ENCODE results near the gene JPH2. TPM values are rescaled to one million over a fixed set of nuclear protein-coding genes. Genes with fewer than 3 reads are reported as not detected.
"Not testable (repeated sequence)": the region's sequence is repeated elsewhere in the genome, so short reads cannot be mapped to it uniquely, and the experiment has no call there.

Gene JPH2
- total RNA-seq: 181 TPM
- long read RNA-seq, full-length matches to known transcripts: 365 of 732 reads
- long read RNA-seq, partial matches to known transcripts: 342 of 732 reads
- long read RNA-seq, other reads (novel, unspliced or antisense): 25 of 732 reads

DNA sequence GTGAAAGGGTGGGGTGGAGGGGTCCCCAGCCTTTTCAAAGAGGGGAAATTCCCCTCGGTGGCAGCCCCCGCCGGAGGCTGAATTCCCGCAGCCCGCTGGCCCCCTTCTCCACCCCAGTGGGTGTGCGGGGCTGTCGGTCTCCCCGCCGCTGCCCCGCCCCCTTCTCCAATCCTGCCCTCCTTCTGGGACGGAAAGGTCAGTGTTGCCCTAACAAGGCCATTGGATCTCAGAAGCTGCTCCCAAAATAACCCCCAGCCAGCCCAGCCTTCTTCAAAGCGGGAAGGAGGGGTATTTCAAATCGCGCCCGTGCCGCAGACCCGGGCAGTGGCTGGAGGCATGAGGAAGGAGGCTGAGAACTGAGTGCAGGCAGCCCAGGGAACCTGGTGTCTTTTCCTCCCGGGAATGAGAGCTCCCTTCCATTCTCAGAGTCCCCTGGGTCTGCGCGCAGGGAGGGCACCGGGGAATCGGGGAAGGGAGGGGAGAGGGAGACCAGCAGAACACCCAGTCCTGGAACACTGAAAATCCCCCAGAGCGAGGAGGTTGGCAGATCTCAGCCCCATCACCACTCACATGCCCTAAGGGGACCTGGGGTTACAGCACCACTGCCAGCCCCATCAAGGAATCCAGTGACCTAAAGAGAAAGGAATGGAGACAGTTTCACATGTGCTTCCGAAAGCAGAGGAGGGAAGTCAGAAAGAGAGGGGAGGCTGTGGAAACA lies at the start of gene JPH2:
TSS of gene JPH2 (minus strand) at position 135 of the 718 bp plus-strand sequence. CDS start 483 bp downstream, outside the sequence.
- peak; percentile 76 for DNase-seq
- intact Hi-C loops (cut with DNase I): no loop called here
- peak; percentile 84 for ATAC-seq (ENCODE audit: poor library complexity)

DNA sequence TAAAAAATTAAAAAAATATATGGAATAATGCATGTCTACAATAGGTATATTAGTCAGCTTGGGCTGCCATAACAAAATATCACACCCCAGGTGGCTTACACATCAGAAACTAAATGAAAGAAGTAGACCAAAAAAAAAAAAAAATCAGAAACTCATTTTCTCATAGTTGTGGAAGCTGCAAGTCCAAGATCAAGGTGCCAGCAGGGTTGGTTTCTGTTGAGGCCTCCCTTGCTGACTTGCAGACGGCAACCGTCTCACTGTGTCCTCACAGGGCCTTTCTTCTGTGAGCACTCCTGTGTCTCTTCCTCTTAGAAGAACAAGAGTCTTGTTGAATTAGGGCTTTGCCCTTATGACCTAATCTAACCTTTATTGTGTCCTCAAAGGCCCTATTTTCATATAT lies 48.7 kb upstream of the JPH2 start:
- DNase-seq: no peak
- intact Hi-C loops (cut with DNase I): no loop called here
- no peak for ATAC-seq (ENCODE audit: poor library complexity)

DNA sequence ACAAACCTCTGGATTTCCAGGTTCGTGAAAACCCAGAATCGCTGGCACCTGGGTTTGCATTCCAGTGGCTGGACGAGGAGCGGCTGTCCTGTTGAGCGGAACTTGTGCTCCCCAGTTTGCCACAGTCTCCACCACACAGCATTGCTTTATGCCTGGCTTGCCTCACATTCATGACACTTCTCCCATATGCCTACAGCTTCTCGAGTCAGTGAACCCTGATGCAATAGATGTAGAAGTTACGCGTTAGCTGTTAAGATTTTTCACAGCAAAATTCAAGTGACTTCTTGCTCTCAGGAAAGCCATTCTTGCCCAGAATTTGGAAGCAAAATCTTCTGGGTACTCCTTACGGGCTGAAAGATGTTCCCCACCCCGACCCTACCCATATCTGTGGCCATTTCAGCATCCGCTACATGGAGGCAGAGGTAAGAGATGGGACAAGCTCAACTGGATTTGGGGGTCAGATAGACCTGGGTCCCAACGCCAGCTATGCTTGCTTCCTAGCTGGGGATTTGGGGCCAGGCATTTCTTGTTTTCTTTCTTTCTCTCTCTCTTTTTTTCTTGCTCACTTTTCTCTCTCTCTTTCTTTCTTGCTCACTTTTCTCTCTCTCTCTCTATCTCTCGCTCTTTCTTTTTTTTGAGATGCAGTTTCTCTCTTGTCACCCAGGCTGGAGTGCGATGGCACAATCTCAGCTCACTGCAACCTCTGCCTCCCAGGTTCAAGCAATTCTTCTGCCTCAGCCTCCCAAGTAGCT lies 47.8 kb upstream of the JPH2 start:
- DNase-seq (no peak), ATAC-seq (ENCODE audit: poor library complexity) (no peak)
- intact Hi-C loops (cut with DNase I): no loop called here

DNA sequence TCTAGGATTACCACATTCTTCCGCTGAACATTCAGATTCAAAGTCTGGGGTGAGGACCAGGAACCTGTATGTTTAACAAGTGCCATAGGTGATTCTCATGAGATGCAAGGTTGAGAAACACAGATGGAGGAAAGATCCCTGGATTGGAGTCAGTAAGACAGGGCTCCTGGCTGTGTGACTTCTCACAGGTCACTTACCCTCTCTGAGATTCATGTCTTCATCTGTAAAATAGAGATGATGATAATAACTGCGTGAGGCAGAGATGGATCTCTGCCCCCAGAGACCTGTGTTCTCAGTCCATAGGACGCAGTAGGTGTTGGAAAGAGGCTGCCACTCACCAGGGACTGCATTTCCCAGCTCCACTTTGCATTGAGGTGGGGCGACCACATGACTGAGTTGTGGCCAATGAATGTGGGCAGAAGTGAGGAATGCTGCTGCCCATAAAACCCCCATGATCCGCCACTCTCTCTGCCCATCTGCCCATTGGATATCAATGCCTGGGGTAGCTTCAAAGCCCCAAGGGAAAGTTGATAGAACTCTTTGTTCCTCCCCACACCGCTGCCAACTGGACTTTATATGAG lies 46.5 kb upstream of the JPH2 start:
- no peak for ATAC-seq (ENCODE audit: poor library complexity)
- intact Hi-C loops (cut with DNase I): no loop called here
- DNase-seq: no peak

DNA sequence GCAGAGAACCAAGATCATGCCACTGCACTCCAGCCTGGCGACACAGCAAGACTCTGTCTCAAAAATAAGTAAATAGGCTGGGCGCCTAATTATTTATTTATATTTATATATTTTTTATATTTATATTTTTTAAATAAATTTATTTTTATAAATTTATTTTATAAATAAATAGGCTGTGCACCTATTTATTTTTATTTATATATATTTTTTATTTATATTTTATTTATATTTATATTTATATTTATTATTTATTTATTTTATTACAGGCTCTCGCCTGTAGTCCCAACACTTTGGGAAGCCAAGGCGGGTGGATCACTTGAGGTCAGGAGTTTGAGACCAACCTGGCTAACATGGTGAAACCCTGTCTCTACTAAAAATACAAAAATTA lies 45.5 kb upstream of the JPH2 start:
- DNase-seq; intact Hi-C loops (cut with DNase I); ATAC-seq (ENCODE audit: poor library complexity): not testable (repeated sequence)

DNA sequence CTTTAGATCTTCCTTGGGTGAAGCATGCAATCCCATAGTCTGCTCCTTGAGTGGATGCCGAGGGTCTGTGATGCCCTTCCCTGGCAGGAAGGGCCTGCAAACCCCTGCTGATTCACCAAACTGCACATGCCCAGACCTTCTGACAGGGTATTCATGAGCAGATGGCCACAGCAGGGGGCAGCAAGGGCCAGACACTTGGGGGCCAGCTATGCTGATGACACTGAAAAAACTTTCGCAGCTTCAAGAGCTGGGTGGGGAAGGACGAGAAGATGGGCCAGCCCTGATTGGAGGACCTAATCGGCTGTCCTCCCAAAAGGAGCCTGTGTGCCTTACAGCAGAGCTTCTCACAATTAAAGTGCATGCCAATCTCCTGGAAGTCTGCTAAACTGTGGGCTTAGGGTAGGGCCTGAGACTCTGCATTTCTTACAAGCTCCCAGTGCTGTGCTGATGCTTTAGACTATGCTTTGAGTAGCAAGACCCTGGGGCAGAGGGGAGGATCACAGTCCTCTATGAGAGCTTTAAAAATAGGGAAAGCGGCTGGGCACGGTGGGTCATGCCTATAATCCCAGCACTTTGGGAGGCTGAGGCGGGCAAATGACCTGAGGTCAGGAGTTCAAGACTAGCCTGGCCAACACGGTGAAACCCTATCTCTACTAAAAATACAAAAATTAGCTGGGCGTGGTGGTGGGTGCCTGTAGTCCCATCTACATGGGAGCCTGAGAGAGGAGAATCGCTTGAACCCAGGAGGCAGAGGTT lies 44.9 kb upstream of the JPH2 start:
- intact Hi-C loops (cut with DNase I): no loop called here
- DNase-seq (no peak), ATAC-seq (ENCODE audit: poor library complexity) (no peak)

DNA sequence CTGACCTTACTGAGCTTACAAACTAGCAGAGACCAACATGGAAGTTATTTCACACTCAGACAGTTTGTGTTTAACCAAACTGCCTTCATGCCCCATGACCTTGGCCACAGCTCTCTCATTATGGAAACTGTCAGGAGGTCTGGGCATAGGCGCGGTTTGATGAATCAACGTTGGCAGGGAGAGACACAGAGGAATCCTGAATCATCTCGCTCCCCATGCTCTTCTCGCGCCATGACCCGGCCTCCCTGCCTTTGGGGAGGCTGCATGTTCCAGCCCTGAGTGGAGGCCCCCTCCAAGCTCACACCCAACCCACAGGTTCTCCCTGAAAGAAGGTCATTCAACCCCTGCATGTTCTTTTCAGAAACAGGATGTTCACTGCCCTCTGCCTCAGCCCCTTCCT lies 44.2 kb upstream of the JPH2 start:
- DNase-seq: no peak
- intact Hi-C loops (cut with DNase I): no loop called here
- no peak for ATAC-seq (ENCODE audit: poor library complexity)

DNA sequence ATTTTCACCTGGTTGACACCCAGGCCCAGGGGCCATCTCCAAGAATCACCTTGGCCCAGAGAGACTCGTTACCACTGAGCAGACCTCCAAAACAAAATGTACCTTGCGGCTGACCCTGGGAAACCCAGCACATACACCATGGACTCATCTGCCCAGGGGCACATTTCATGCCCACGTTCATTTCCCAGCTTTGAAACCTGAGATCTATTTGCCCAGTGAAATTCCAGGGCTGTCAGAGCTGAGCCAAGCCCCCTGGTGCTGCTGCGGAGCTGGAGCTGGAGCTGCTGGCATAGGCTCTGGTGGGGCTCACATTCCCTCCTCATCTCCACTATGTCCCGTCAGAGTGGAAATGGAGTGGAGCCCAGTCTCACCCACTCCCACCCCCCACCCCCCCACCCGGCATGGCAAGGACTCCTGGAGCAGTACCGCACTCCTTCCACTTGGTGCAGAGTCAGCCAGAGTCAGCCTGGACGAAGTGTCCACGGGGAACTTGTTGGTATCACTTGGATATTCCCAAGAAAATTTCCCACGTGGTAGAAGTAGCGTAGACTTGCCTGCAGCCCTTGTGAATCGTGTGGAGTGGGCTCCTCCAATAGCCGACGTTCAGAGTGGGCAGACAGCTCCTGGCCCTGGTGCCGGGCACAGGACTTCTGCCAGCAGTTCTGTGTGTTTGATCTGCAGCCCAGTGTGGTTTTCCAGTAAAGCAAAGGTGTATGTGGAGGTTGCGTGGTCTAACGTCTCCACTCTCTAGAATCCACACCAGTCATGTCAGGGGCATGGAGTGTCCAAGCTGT lies 41.7 kb upstream of the JPH2 start:
- DNase-seq (no peak), ATAC-seq (ENCODE audit: poor library complexity) (peak; percentile 39)
- intact Hi-C loops (cut with DNase I): no loop called here

DNA sequence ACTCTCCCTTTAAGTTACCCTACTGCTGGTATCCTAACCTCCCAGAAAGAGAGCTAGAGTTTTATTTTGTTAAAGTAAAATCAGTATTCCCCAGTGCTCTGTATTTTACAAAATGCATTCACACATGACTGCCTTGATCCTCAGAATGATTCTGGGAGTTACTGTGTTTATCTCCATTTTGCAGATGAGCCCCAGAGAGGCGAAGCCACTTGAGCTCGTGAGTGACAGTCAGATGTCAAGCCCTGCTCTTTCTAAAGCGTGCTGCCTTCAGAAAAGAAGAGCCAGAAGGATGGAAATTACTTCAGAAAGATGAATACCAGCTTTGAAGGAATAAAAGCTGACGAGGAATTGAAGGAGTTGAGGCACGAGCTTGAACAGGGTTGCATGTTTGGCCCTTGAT lies 37.6 kb upstream of the JPH2 start:
- ATAC-seq (ENCODE audit: poor library complexity): no peak
- DNase-seq: no peak
- intact Hi-C loops (cut with DNase I): no loop called here

DNA sequence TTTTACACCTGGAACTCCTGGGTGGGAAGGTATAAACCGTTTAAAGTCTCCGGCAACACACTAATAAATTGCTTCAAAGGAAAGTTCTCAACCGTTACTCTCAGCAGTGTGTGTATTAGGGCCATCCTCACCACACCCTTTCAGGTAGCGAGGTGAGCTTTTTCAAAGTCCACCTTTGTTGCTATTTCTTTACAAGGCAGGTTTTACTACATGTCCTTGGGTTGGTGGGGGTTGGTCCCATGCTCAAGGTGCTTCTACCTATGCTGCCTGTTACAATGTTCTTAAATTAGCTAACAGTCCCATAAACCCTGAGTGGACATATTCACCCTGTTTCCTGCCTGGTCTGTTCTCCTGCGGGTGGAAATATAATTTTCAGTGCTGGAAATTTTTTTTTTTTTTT lies 36.7 kb upstream of the JPH2 start:
- intact Hi-C loops (cut with DNase I): no loop called here
- no peak for DNase-seq
- no peak for ATAC-seq (ENCODE audit: poor library complexity)

DNA sequence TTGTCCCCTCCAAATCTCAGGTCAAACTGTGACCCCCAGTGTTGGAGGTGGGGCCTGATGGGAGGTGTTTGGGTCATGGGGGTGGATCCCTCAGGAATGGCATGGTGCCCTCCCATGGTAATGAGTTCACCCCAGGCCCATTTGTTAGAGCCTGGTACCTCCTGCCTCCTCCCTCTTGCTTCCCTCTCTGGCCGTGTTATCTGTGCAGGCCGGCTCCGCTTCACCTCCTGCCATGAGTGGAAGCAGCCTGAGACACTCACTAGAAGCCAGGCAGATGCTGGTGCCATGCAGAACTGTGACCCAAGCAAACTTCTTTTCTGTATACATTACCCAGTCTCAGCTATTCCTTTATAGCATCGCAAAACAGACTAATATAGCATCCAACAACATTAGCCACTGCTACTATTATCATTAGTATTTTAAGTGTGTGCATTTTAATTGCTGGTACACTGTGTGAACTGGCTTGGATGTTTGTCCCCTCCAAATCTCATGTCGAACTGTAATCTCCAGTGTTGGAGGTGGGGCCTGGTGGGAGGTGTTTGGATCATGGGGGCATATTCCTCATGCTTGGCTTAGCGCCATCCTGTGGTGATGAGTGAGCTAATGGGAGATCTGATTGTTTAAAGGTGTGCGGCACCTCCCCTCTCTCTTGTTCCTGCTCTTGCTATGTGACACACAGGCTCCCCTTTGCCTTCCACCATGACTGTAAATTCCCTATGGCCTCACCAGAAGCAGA lies 35.8 kb upstream of the JPH2 start:
- DNase-seq: no peak
- peak; percentile 74 for ATAC-seq (ENCODE audit: poor library complexity)
- intact Hi-C loops (cut with DNase I): no loop called here

DNA sequence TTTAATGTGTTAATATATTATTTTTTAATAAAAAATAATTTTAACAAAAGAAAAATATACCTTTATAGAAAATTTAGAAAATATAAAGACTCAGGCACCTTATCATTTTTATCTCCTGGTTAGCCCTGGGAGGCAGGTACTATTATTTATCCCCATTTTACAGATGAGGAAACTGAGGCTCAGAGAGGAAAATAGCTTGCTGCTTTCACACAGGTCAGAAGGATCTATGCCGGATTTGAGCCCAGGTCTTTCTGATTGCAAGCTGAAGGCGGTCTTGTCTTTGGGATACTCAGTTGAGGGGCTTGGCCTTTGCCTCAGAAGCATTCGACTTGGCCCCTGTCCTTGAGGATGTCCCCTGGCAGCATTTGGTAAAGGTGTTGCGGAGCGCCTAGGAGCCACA lies 35.0 kb upstream of the JPH2 start:
- no peak for DNase-seq
- intact Hi-C loops (cut with DNase I): no loop called here
- ATAC-seq (ENCODE audit: poor library complexity): no peak

DNA sequence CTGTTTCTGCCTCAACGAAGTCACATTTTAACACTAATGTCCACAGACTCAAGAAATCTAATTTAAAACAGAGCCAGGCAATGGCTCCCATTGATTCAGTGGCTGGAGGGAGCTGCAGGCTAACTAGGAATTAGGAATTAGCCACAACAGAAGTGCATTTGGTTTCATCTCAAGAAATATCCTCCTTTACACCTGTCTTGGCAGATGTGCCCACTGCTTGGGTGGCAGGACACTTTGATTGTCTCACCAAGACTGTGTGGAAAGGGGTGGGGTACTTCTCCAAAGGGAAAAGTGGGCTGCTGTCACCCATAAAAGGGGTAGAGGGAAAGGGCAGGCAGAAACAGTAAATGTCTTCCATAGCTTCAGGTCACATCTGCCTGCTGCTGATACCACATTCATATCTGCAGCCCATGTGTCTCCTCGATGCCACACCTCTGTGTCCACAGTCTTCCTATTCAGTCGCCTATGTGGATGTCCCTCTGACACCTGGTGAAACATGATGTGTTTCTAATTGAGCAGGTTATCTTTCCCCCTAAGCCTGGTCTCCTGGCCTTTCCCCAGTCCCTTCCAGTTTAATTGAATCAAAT lies 34.5 kb upstream of the JPH2 start:
- ATAC-seq (ENCODE audit: poor library complexity): no peak
- DNase-seq: no peak
- intact Hi-C loops (cut with DNase I): no loop called here

DNA sequence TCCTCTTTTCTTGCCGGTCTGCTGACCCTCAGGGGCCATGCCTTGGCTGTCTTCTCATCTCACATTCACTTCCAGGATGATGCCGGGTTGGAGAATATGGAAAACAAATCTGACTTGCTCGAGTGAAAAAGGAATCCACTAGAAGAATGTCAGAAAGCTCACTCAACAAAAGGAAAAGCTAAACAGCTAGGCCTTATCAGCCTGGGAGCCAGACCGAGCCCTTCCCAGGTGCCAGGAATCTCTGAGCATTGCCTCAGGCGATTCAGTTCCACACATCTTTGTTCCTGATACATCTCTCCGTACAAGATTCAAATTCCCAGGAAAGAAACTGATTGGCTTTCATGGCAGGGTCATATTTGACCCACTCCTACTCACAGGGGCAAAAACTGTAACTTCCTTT lies 32.8 kb upstream of the JPH2 start:
- intact Hi-C loops (cut with DNase I): loop anchor here (5.0 to 10.0 kb wide), 3 partner anchors 168 to 665 kb away; partner anchors contain the start of gene YWHAB
- no peak for ATAC-seq (ENCODE audit: poor library complexity)
- no peak for DNase-seq

DNA sequence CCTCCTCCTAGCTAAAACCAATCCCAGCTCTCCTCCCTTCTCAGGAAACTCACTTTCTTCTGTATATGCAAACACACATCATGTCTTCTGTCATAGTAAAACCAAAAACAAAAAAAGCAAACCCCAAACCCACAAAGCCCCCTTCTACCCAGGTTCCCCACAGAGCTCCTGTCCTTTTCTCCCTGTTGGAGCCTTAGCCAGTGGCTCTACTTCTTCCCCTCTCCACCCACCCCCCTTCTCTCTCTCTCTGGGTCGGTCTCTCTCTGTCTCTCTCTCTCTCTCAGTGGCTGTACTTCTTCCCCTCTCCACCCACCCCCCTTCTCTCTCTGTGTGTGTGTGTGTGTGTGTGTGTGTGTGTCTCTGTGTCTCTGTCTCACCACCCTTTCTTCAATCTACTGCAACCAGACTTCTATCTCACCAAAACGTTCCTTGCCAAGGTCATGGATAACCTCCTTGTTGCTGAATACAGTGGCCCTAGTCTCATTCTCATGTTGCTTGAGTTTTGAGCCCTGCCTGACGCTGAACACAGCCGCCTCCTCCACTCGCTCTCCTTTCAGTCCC lies 32.3 kb upstream of the JPH2 start:
- intact Hi-C loops (cut with DNase I): loop anchor here (5.0 to 10.0 kb wide), 3 partner anchors 168 to 666 kb away; partner anchors contain the start of gene YWHAB
- ATAC-seq (ENCODE audit: poor library complexity): no peak
- no peak for DNase-seq

DNA sequence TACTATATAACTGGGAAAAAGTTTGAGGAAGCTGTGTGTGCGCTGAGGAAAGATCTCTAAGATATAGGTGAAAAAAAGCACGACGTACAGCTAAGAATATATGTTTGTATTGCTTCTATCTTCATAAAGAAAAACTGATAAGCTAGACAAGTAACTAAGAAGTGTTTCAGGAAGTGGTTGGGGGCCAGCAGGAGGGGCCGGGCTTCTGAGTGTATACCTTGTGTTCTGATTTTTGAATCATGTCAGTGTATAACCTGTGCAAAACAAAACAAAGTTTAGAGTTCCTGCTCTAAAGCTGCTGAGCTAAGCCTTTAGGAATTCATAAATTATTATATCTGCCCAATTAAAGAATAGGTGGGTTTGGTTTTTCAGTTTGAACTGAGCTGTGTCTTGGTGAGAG lies 31.5 kb upstream of the JPH2 start:
- ATAC-seq (ENCODE audit: poor library complexity) (no peak), DNase-seq (no peak)
- intact Hi-C loops (cut with DNase I): loop anchor here (5.0 to 10.0 kb wide), 3 partner anchors 169 to 666 kb away; partner anchors contain the start of gene YWHAB
